Glomerular endothelial cell (primary cell): ENCODE measurements around the gene NPSR1. TPM values are rescaled to one million over a fixed set of nuclear protein-coding genes. Genes with fewer than 3 reads are reported as not detected.
"Not testable (repeated sequence)": the region's sequence is repeated elsewhere in the genome, so short reads cannot be mapped to it uniquely, and the experiment has no call there.

Experiments used
- DNase-seq: peaks from one replicate; pipeline ENCODE4 v3.0.0-alpha.2; 2011; ENCODE audit warnings: low read depth, low spot score; ENCODE audit errors: extremely low read depth
- total RNA-seq: library from RNA; depleted of rRNA; stranded (reverse); fragments of >200 nt; gene quantifications from 2 replicates; pipeline ENCODE4 v1.2.3, GENCODE V29; 2015

NPSR1 gene
- total RNA-seq, 1 donor from 2014 or later: not detected

GRCh38 chr7:34859281-34859680 is 201.3 kb downstream of the NPSR1 start:
- not testable (repeated sequence) for DNase-seq

DNA sequence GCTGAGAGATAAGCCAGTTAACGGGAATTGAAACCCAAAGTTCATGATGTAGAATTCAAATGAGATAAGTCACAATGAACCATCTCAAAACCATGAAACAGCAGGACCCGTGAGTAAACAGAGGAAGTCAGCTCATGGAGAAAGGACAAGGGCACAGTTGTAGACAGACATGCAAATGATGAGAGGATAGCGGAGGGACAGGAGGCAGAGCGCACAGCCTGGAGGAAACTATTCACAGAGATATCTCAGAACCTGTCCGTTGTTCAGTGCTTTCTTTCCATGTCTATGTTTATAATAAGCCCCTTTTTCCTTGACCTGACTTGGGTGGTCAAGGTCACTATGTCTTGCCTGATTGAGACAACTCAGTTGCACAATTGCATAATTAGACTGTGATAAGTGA is 208.2 kb downstream of the NPSR1 start:
- DNase-seq: not testable (repeated sequence)

DNA sequence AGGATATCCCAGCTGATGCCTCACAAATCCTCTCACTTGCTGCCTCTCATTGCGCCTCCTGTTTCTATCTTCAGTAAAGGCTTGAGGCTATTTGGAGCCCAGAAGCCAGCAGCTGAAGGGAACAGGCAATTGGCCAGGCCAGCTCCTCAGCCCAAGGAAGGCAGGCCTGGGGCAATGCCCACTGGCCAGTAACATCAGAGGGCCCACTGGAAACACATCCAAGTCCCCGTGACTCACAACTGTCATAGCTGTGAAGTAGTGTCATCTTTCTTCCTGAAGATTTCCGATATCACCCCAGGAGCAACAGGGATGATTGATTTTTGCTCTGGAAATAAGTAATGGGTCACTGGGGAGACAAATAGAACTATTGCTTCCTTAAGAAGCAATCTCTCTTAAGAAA is 209.3 kb downstream of the NPSR1 start:
- not testable (repeated sequence) for DNase-seq

GRCh38 chr7:34868602-34869001 is 210.6 kb downstream of the NPSR1 start:
- DNase-seq: not testable (repeated sequence)

DNA sequence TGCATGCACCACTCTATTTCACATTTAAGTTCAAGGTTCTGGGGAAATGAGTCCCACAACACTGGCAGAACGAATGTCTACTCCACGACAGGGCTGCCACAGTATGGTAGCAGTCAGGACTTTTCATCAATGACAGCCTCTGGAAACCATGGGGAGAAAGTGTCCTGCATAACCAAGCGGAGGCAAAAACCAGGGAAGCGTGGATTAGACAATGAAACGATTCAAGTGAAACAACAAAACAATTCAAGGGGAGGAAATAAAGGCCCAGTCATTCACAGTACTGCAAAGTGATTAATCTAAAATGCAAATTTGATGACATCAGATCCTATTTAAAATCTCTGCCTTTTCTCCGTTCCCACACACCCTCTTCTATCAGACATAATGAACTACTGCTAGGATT is 211.0 kb downstream of the NPSR1 start:
- no peak for DNase-seq

GRCh38 chr7:34870041-34870440 is 212.0 kb downstream of the NPSR1 start:
- DNase-seq: not testable (repeated sequence)

DNA sequence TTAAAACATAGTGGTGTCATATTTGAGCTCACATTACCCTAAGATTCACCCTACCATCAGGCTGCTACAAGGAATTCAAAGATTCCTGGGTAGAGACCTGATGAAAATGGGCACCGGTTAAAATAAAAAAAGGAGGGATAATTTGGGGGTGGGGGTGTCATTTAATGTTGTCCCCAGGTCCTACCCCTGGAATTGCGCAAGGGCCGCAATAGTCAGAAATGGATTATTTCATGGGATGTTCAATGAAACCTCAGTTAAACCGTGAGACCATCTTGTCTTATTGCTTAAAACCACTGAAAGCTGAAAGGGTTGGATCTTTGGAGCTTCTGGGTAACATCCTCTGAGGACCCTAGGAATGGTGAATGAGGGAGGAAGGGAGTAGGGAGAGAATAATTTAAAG is 216.3 kb downstream of the NPSR1 start:
- DNase-seq: not testable (repeated sequence)

- no peak for DNase-seq
These were observed 217.5 kb downstream of the NPSR1 start for GRCh38 chr7:34875481-34875880.

GRCh38 chr7:34878944-34879735 is 221.1 kb downstream of the NPSR1 start:
- not testable (repeated sequence) for DNase-seq

GRCh38 chr7:34879871-34880270 is 221.9 kb downstream of the NPSR1 start:
- DNase-seq: no peak

DNA sequence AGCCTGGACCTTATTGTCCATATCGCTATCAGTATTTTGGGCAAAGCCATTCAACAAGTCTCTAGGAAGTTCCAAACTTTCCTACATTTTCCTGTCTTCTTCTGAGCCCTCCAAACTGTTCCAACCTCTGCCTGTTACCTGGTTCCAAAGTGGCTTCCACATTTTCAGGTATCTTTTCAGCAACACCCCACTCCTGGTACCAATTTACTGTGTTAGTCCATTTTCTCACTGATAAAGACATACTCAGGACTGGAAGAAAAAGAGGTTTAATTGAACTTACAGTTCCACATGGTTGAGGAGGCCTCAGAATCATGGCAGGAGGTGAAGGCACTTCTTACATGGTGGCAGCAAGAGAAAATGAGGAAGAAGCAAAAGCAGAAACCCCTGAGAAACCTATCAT is 225.8 kb downstream of the NPSR1 start:
- not testable (repeated sequence) for DNase-seq

DNA sequence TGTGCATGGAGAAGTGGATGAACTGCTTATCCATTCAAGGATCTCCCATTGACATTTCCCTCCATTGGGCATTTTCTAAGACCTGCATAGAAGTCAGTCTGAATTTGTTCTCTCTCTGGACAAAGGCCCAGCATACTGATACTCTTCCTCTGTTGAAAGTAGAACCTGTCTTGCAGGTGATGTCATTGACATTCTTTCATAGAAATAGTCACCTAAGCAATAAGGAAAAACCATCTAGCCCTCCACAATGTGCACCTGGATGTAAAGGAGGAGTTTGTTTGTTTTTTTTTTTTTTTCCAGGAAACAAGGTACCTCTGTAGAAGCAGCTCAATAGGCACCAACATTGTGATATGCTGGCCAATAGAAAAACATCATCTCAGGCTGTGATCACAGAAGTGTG is 228.8 kb downstream of the NPSR1 start:
- no peak for DNase-seq

GRCh38 chr7:34889951-34890350 is 231.9 kb downstream of the NPSR1 start:
- DNase-seq: no peak

DNA sequence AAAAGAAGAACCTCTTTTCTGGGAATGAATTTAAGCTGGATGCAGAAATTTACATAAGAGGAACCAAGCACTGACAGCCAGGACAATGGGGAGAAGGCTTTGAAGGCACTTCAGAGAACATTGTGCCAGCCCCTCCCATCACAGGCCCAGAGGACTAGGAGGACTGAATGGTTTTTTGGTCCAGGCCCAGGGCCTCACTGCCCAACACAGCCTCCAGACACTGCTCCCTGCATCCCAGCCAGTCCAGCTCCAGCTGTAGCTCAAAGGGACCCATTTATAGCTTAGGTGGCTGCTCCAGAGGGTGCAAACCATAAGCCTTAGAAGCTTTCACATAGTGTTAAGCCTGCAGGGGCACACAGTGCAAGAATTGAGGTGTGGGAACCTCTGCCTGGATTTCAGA is 237.2 kb downstream of the NPSR1 start:
- no peak for DNase-seq
